AG04449 (cell line): ENCODE measurements around the gene NXPE1.
"Not testable (repeated sequence)": the region's sequence is repeated elsewhere in the genome, so short reads cannot be mapped to it uniquely, and the experiment has no call there.

Experiments
- CTCF ChIA-PET: fragments of 350-600 bp; formaldehyde crosslinking; extraction: SDS; loops from one replicate; lab custom pipeline; 2021; ENCODE audit warnings: antibody characterized with exemption; lab: Yijun Ruan, JAX
- POLR2A ChIA-PET: fragments of 400-600, 350-600 bp; formaldehyde crosslinking; extraction: SDS; loops from one replicate; lab custom pipeline; 2020; ENCODE audit warnings: antibody characterized with exemption, inconsistent platforms; lab: Yijun Ruan, JAX
- DNase-seq: peaks from one replicate; pipeline ENCODE4 v3.0.0-alpha.2; 2010; ENCODE audit warnings: low read depth, low spot score
- H3K4me3 ChIP-seq: 2 replicates; pipeline ENCODE4 v1.5.1; 2011; ENCODE audit warnings: low read depth, mild to moderate bottlenecking, control low read depth, low read length
- CTCF ChIP-seq: IDR thresholded peaks from one replicate; pipeline ENCODE4 v1.5.1; 2011; ENCODE audit warnings: mild to moderate bottlenecking, moderate library complexity, low read length, control low read depth, inconsistent platforms; ENCODE audit not compliant: insufficient read depth; ENCODE audit errors: missing control alignments

NXPE1 gene

GRCh38 chr11:114559425-114560310, at the start of gene NXPE1:
NXPE1 (minus strand) TSS chr11:114559881; CDS start chr11:114551201, 8,680 bp downstream.
- ChIA-PET CTCF (no interaction called here), POLR2A (no interaction called here)
- no peak within 1 kb of the TSS for H3K4me3 ChIP-seq
- no peak for TF ChIP-seq CTCF
- no peak for DNase-seq

GRCh38 chr11:114609429-114609828, 49.7 kb upstream of the NXPE1 start:
- DNase-seq, result no peak
- POLR2A ChIA-PET, result no interaction called here
- no peak for TF ChIP-seq CTCF
- CTCF ChIA-PET, result no interaction called here
- H3K4me3 ChIP-seq, result no peak overlapping the region

GRCh38 chr11:114608605-114609004, 48.9 kb upstream of the NXPE1 start:
- CTCF ChIA-PET, H3K4me3 ChIP-seq, POLR2A ChIA-PET, DNase-seq: not testable (repeated sequence)

GRCh38 chr11:114607753-114608459, 48.2 kb upstream of the NXPE1 start:
- POLR2A ChIA-PET, result no interaction called here
- H3K4me3 ChIP-seq, result no peak overlapping the region
- no peak for DNase-seq
- TF ChIP-seq CTCF, result no peak
- CTCF ChIA-PET, result no interaction called here

GRCh38 chr11:114606802-114607075, 47.1 kb upstream of the NXPE1 start:
- CTCF ChIA-PET, POLR2A ChIA-PET, DNase-seq, H3K4me3 ChIP-seq: not testable (repeated sequence)

- TF ChIP-seq CTCF, result no peak
- no peak overlapping the region for H3K4me3 ChIP-seq
- ChIA-PET CTCF (no interaction called here), POLR2A (no interaction called here)
- no peak for DNase-seq
These were observed 46.5 kb upstream of the NXPE1 start for GRCh38 chr11:114606003-114606801.

GRCh38 chr11:114605370-114605769, 45.7 kb upstream of the NXPE1 start:
- POLR2A ChIA-PET, result no interaction called here
- TF ChIP-seq CTCF, result no peak
- CTCF ChIA-PET, result no interaction called here
- no peak overlapping the region for H3K4me3 ChIP-seq
- DNase-seq, result no peak
